Ectodermal cell (in vitro differentiated cells): Measurements from ENCODE around the gene LIMS1.

ENCODE experiments used
- H3K27ac ChIP-seq: 2 replicates; pipeline ENCODE4 v1.7.0; 2013; ENCODE audit warnings: mild to moderate bottlenecking, low read depth, low read length; ENCODE audit not compliant: insufficient read depth, poor library complexity, severe bottlenecking
- H3K27me3 ChIP-seq: 2 replicates; pipeline ENCODE4 v1.7.0; 2013; ENCODE audit warnings: mild to moderate bottlenecking, low read length; ENCODE audit not compliant: insufficient read depth, control insufficient read depth, poor library complexity, severe bottlenecking
- H3K36me3 ChIP-seq: one replicate; pipeline ENCODE4 v1.7.0; 2013; ENCODE audit warnings: low read length; ENCODE audit not compliant: control insufficient read depth, insufficient read depth
- H3K4me1 ChIP-seq: one replicate; pipeline ENCODE4 v1.7.0; 2013; ENCODE audit warnings: low read length; ENCODE audit not compliant: control insufficient read depth, insufficient read depth
- H3K4me3 ChIP-seq: 2 replicates; pipeline ENCODE4 v1.7.0; 2013; ENCODE audit warnings: low read depth, low read length, control low read depth; ENCODE audit not compliant: insufficient read depth
- H3K9me3 ChIP-seq: 2 replicates; pipeline ENCODE4 v1.7.0; 2013; ENCODE audit warnings: mild to moderate bottlenecking, low read length, moderate library complexity; ENCODE audit not compliant: control insufficient read depth
- WGBS, 2 experiments: methylation state at CpG; one replicate each; pipeline ENCODE4 v1.1.7; 2013; ENCODE audit warnings: missing lambda C conversion rate in 2 of 2; 5-methylcytosine and 5-hydroxymethylcytosine counted together

Gene LIMS1

DNA sequence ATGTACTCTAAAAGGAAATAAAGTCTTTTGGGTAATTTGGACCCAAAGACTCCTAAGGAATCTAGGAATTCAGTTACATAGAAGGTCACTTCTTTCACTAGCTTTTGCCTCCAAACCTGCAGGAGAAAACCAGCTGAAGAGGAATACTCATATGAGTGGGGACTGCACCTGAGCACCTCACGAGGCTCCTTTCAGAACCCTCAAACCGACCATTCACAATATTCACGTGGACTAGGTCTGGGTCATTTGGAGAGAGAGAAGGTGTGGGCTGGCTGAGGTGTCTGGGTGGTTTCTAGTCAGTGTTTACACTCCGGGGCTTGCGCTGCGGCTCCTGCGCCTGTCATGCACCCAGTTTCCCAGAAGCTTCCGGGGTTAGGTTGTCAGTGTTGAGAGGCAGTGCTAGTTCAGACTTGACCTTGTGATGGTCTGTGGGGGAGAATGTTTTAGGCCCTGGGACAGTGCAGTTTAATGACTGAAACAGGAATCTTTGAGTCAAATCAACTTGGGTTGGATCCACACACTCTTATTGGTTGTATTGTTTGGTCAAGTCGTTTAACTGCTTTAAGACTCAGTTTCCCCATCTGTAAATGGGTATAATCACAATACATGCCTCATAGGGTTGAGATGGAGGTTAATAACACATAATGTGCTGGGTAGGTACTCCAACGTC is 78.4 kb downstream of the LIMS1 start:
- Histone ChIP-seq H3K9me3 (no peaks in the 10 kb centered on the region), H3K4me1 (no peaks in the 10 kb centered on the region), H3K4me3 (no peak overlapping the region), H3K36me3 (no peaks in the 10 kb centered on the region), H3K27ac (no peak overlapping the region), H3K27me3 (no peaks in the 10 kb centered on the region)
- 92 to 95% methylated on average over 9 to 10 of the region's 10 CpGs for WGBS, 2 experiments

DNA sequence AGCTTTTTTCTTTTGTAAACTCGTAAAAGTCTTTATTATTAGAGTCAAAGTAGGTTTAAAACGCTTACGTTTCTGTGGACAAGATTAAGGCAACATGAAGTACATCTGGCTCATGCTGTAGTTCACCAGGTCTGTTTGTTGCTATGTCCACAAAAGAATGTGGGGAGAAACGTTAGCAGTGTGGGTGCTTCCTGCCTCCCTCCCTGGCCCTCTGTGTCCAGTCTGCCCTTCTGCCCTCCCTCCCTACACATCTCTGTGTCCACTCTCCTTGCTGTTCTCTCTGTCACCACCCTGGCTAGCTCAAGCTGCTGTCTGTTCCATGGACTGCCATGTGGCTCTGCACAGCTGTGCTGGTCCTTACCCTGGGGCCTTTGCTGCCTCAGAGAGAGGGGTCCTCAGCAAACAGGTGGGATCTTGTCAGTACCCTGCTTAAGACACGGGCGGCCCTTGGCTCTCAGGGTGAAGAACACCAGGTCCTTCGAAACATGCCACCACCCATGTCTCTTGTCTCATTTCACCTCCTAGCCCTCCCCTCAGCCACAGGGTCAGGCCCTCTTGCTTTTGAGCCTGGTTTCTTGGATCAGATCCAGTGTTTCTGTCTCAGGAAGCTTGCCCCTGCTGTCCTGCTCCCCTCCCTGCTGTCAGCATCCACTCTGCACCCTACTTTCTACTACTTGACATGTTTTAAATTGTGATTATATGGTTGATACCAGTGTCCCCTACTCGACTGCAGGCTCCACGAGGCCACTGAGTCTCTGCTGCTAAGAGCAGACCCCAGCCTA is 79.2 kb downstream of the LIMS1 start:
- no peak overlapping the region for H3K4me3 ChIP-seq
- WGBS, 2 experiments, result 89 to 90% methylated on average over 9 of the region's 9 CpGs
- H3K9me3 ChIP-seq, result no peaks in the 10 kb centered on the region
- H3K36me3 ChIP-seq, result no peaks in the 10 kb centered on the region
- H3K27me3 ChIP-seq, result no peaks in the 10 kb centered on the region
- no peaks in the 10 kb centered on the region for H3K4me1 ChIP-seq
- H3K27ac ChIP-seq, result no peak overlapping the region

DNA sequence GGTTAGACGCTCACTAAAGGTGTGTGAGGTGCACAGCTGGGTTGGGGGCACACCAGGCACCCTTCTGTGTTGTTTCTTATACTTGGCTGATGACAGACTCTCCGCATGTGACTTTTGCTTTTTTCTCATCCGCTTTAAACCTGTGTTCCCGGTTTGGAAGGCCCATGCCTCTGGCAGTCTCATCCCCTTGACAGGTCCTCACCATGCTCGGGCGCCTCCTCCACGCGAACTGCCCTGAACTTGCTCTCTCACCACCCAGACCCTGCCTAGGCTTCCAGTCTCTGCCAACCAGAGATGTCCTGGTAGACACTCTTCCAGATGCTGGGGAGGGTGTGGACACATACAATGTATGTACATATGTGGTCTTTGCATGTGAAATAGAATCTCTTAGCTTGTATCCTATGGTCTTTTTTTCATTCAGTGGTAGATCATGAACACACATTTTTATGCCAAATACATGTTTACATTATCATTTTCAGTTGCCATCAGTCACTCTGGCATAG is 79.8 kb downstream of the LIMS1 start:
- H3K9me3 ChIP-seq, result no peaks in the 10 kb centered on the region
- H3K4me1 ChIP-seq, result no peaks in the 10 kb centered on the region
- no peak overlapping the region for H3K4me3 ChIP-seq
- no peak overlapping the region for H3K27ac ChIP-seq
- no peaks in the 10 kb centered on the region for H3K36me3 ChIP-seq
- 92 to 96% methylated on average over 8 of the region's 8 CpGs for WGBS, 2 experiments
- H3K27me3 ChIP-seq, result no peaks in the 10 kb centered on the region

GRCh38 chr2:108614659-108615058 is 80.4 kb downstream of the LIMS1 start:
- Histone ChIP-seq H3K4me1 (no peaks in the 10 kb centered on the region), H3K9me3 (no peaks in the 10 kb centered on the region), H3K36me3 (no peaks in the 10 kb centered on the region), H3K27ac (no peak overlapping the region), H3K27me3 (no peaks in the 10 kb centered on the region), H3K4me3 (no peak overlapping the region)
- WGBS, 2 experiments, result 86 to 90% methylated on average over 4 of the region's 4 CpGs

GRCh38 chr2:108615480-108616090 is 81.3 kb downstream of the LIMS1 start:
- Histone ChIP-seq H3K36me3 (no peaks in the 10 kb centered on the region), H3K4me3 (no peak overlapping the region), H3K27me3 (no peaks in the 10 kb centered on the region), H3K4me1 (peaks cover 9% of the 10 kb centered on the region), H3K9me3 (no peaks in the 10 kb centered on the region), H3K27ac (no peak overlapping the region)
- 88% methylated on average over 2 of the region's 2 CpGs; no CpG with 5 or more reads in 1 of the 2 experiments for WGBS, 2 experiments

GRCh38 chr2:108616318-108616717 is 82.0 kb downstream of the LIMS1 start:
- Histone ChIP-seq H3K4me3 (no peak overlapping the region), H3K27me3 (no peaks in the 10 kb centered on the region), H3K4me1 (peaks cover 16% of the 10 kb centered on the region), H3K9me3 (no peaks in the 10 kb centered on the region), H3K27ac (no peak overlapping the region), H3K36me3 (no peaks in the 10 kb centered on the region)
- WGBS, 2 experiments, result 94 to 95% methylated on average over 5 of the region's 5 CpGs

- H3K27ac ChIP-seq, result no peak overlapping the region
- H3K27me3 ChIP-seq, result no peaks in the 10 kb centered on the region
- H3K4me1 ChIP-seq, result peaks cover 21% of the 10 kb centered on the region
- H3K9me3 ChIP-seq, result no peaks in the 10 kb centered on the region
- H3K4me3 ChIP-seq, result no peak overlapping the region
- 94% methylated on average over 2 of the region's 2 CpGs for WGBS, 2 experiments
- no peaks in the 10 kb centered on the region for H3K36me3 ChIP-seq
These were observed 82.5 kb downstream of the LIMS1 start for GRCh38 chr2:108616751-108617161.

DNA sequence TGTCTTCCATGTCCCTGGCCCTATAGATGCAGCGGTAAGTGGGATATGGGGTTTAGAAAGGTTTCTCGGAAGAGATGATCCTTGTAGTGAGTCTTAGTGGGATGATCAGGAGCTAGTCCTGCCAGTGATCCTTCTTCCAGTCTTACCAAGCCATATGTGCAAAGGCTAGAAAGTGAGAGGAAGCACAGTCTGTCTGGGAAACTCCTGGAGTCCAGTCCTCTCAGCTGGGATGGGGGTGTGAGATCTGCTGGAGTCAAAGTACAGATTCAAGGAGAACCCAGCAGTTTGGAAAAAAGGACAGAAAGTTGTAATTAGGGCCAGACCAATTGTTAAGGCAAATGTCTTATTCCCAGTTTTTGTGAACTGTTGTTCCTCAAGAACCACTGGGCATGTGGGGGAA is 83.3 kb downstream of the LIMS1 start:
- Histone ChIP-seq H3K4me3 (no peak overlapping the region), H3K27ac (no peak overlapping the region), H3K27me3 (no peaks in the 10 kb centered on the region), H3K36me3 (no peaks in the 10 kb centered on the region), H3K4me1 (peaks cover 29% of the 10 kb centered on the region), H3K9me3 (no peaks in the 10 kb centered on the region)
- 96 to 97% methylated on average over 2 of the region's 2 CpGs for WGBS, 2 experiments

GRCh38 chr2:108619925-108620620 is 85.8 kb downstream of the LIMS1 start:
- Histone ChIP-seq H3K4me1 (peaks cover 29% of the 10 kb centered on the region), H3K36me3 (no peaks in the 10 kb centered on the region), H3K27ac (peak overlapping the region; percentile 61), H3K4me3 (no peak overlapping the region), H3K27me3 (no peaks in the 10 kb centered on the region), H3K9me3 (no peaks in the 10 kb centered on the region)
- 76 to 86% methylated on average over 8 of the region's 8 CpGs for WGBS, 2 experiments

GRCh38 chr2:108620656-108621055 is 86.4 kb downstream of the LIMS1 start:
- Histone ChIP-seq H3K4me3 (no peak overlapping the region), H3K27me3 (no peaks in the 10 kb centered on the region), H3K4me1 (peaks cover 29% of the 10 kb centered on the region), H3K9me3 (no peaks in the 10 kb centered on the region), H3K36me3 (no peaks in the 10 kb centered on the region), H3K27ac (peak overlapping the region; percentile 33)
- WGBS, 2 experiments, result 11 to 32% methylated on average over 3 of the region's 3 CpGs
